K562 (cell line): ENCODE results near the gene ADCY1.

ENCODE experiments used
- ELF1 ChIP-seq: fragments of 200-800 bp; sonication (Bioruptor generic); IDR thresholded peaks from 2 replicates; pipeline ENCODE4 v1.6.1; 2016; ENCODE audit warnings: missing genetic modification characterization, missing compliant biosample characterization
- PHB2 ChIP-seq: fragments of 450-650 bp; IDR thresholded peaks from 2 replicates; pipeline ENCODE4 v1.6.1; 2017; ENCODE audit warnings: low read depth
- PTRF ChIP-seq: fragments of 450-650 bp; IDR thresholded peaks from 2 replicates; pipeline ENCODE4 v1.6.1; 2016; ENCODE audit warnings: mild to moderate bottlenecking, missing genetic modification characterization, missing compliant biosample characterization
- SIRT6 ChIP-seq: IDR thresholded peaks from one replicate; pipeline ENCODE4 v1.6.1; 2012; ENCODE audit warnings: low read depth, mild to moderate bottlenecking, control low read depth, inconsistent platforms, low read length, moderate library complexity
- ZNF12 ChIP-seq: sonication (generic); formaldehyde crosslinking; IDR thresholded peaks from 2 replicates; pipeline ENCODE4 v1.4.0; 2020; ENCODE audit warnings: mild to moderate bottlenecking, missing genetic modification reagents
- TF ChIP-seq, protein P1 (sequence below), 2 experiments: fragments of 450-650 bp in 1 of 2; sonication (generic) in 1 of 2; formaldehyde crosslinking in 1 of 2; IDR thresholded peaks; 2 replicates each; pipeline versions ENCODE4 v1.7.1 to v1.9.0; 2016 to 2022; ENCODE audit warnings: inconsistent platforms in 1 of 2, mild to moderate bottlenecking in 1 of 2, missing genetic modification reagents in 1 of 2
- TF ChIP-seq, protein P2 (sequence below), 3 experiments: IDR thresholded peaks in 2 of 3; conservative IDR thresholded peaks in 1 of 3; 2 replicates each; pipeline ENCODE4 v1.5.1; 2011 to 2012; ENCODE audit warnings: low read length in 3 of 3, mild to moderate bottlenecking in 3 of 3, control low read depth in 2 of 3, improper control_type of control experiment in 1 of 3, inconsistent platforms in 1 of 3, low read depth in 1 of 3, mixed read lengths in 1 of 3, moderate library complexity in 1 of 3; ENCODE audit not compliant: insufficient read depth in 2 of 3
- TF ChIP-seq, protein P3 (sequence below), 2 experiments: IDR thresholded peaks; 2 replicates each; pipeline ENCODE4 v1.6.1; 2012; ENCODE audit warnings: improper control_type of control experiment in 2 of 2, low read depth in 2 of 2, low read length in 2 of 2, borderline replicate concordance in 1 of 2

DNA sequence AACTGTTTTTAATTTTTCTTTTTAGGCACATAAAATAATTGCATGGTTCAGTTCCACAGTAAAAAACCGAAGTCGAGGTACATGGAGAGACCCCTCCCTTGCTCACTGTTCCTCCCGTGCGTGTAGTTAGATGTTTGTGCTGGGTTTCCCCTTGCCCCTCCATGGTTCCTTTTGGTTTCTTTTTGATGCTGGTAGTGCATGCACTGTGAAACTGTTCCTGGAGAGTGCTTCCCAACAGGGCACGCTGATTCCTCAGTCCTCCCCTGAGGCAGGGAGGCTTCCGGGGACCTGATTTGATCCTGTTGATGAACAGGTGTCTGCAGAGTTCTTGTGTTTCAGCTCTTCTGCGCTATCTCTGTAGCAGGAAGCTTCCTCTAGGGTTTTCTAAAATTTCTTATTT is 69.5 kb downstream of the ADCY1 start:
- TF ChIP-seq, protein P1, sequence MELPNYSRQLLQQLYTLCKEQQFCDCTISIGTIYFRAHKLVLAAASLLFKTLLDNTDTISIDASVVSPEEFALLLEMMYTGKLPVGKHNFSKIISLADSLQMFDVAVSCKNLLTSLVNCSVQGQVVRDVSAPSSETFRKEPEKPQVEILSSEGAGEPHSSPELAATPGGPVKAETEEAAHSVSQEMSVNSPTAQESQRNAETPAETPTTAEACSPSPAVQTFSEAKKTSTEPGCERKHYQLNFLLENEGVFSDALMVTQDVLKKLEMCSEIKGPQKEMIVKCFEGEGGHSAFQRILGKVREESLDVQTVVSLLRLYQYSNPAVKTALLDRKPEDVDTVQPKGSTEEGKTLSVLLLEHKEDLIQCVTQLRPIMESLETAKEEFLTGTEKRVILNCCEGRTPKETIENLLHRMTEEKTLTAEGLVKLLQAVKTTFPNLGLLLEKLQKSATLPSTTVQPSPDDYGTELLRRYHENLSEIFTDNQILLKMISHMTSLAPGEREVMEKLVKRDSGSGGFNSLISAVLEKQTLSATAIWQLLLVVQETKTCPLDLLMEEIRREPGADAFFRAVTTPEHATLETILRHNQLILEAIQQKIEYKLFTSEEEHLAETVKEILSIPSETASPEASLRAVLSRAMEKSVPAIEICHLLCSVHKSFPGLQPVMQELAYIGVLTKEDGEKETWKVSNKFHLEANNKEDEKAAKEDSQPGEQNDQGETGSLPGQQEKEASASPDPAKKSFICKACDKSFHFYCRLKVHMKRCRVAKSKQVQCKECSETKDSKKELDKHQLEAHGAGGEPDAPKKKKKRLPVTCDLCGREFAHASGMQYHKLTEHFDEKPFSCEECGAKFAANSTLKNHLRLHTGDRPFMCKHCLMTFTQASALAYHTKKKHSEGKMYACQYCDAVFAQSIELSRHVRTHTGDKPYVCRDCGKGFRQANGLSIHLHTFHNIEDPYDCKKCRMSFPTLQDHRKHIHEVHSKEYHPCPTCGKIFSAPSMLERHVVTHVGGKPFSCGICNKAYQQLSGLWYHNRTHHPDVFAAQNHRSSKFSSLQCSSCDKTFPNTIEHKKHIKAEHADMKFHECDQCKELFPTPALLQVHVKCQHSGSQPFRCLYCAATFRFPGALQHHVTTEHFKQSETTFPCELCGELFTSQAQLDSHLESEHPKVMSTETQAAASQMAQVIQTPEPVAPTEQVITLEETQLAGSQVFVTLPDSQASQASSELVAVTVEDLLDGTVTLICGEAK (IDR thresholded peaks at IDR 0.05) = no peak
- TF ChIP-seq, protein P1 (CRISPR knock-in tag; IDR thresholded peaks at IDR 0.05) = no peak
- TF ChIP-seq PHB2 = no peak
- TF ChIP-seq SIRT6 = no peak
- TF ChIP-seq ZNF12 (CRISPR knock-in tag) = no peak
- no peak for TF ChIP-seq ELF1 (tag)
- no peak for TF ChIP-seq PTRF
- TF ChIP-seq, protein P2, sequence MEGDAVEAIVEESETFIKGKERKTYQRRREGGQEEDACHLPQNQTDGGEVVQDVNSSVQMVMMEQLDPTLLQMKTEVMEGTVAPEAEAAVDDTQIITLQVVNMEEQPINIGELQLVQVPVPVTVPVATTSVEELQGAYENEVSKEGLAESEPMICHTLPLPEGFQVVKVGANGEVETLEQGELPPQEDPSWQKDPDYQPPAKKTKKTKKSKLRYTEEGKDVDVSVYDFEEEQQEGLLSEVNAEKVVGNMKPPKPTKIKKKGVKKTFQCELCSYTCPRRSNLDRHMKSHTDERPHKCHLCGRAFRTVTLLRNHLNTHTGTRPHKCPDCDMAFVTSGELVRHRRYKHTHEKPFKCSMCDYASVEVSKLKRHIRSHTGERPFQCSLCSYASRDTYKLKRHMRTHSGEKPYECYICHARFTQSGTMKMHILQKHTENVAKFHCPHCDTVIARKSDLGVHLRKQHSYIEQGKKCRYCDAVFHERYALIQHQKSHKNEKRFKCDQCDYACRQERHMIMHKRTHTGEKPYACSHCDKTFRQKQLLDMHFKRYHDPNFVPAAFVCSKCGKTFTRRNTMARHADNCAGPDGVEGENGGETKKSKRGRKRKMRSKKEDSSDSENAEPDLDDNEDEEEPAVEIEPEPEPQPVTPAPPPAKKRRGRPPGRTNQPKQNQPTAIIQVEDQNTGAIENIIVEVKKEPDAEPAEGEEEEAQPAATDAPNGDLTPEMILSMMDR (IDR thresholded peaks at IDR 0.05 in 2 of 3, conservative IDR thresholded peaks at IDR 0.05 in 1 of 3; ENCODE audit: insufficient read depth in 2 of 3, low read depth in 1 of 3, low read length in 3 of 3) = no peak
- TF ChIP-seq, protein P3, sequence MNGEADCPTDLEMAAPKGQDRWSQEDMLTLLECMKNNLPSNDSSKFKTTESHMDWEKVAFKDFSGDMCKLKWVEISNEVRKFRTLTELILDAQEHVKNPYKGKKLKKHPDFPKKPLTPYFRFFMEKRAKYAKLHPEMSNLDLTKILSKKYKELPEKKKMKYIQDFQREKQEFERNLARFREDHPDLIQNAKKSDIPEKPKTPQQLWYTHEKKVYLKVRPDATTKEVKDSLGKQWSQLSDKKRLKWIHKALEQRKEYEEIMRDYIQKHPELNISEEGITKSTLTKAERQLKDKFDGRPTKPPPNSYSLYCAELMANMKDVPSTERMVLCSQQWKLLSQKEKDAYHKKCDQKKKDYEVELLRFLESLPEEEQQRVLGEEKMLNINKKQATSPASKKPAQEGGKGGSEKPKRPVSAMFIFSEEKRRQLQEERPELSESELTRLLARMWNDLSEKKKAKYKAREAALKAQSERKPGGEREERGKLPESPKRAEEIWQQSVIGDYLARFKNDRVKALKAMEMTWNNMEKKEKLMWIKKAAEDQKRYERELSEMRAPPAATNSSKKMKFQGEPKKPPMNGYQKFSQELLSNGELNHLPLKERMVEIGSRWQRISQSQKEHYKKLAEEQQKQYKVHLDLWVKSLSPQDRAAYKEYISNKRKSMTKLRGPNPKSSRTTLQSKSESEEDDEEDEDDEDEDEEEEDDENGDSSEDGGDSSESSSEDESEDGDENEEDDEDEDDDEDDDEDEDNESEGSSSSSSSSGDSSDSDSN (IDR thresholded peaks at IDR 0.05; ENCODE audit: borderline replicate concordance in 1 of 2, low read depth in 2 of 2, low read length in 2 of 2) = no peak
